Muscle of leg (tissue), 11 donors: ENCODE data around the gene IL16. TPM values are rescaled to one million over a fixed set of nuclear protein-coding genes. Genes with fewer than 3 reads are reported as not detected.
A peak's percentile ranks its signal among the peaks of the same experiment; 100 is the strongest.

Experiments
- DNase-seq: peaks from one replicate; pipeline ENCODE4 v3.0.0; 2013
- H3K27ac ChIP-seq: one replicate; pipeline ENCODE4 v1.5.1; 2013; ENCODE audit warnings: mild to moderate bottlenecking, low read length, control low read depth
- H3K27me3 ChIP-seq: one replicate; pipeline ENCODE4 v1.6.1; 2013; ENCODE audit warnings: low read length; ENCODE audit not compliant: control insufficient read depth, insufficient read depth
- H3K36me3 ChIP-seq: one replicate; pipeline ENCODE4 v1.6.1; 2013; ENCODE audit warnings: low read length; ENCODE audit not compliant: control insufficient read depth, insufficient read depth
- H3K4me1 ChIP-seq: one replicate; pipeline ENCODE4 v1.6.1; 2013; ENCODE audit warnings: low read length; ENCODE audit not compliant: control insufficient read depth, insufficient read depth
- H3K4me3 ChIP-seq: one replicate; pipeline ENCODE4 v1.5.1; 2013; ENCODE audit warnings: low read length, control low read depth
- H3K9me3 ChIP-seq: replicated peaks from 2 replicates; pipeline ENCODE4 v1.6.1; 2013; ENCODE audit warnings: low read depth, low read length; ENCODE audit not compliant: control insufficient read depth
- WGBS: methylation state at CpG from one replicate; pipeline ENCODE4 v1.1.5; 2013; ENCODE audit warnings: missing lambda C conversion rate; ENCODE audit not compliant: insufficient coverage; 5-methylcytosine and 5-hydroxymethylcytosine counted together
- polyA plus RNA-seq, 8 donors: library from polyadenylated mRNA; unstranded; fragments of 120-200 nt; gene quantifications; one replicate each; pipeline versions ENCODE4 v1.2.1 to v1.2.3, GENCODE V29; 2013; ENCODE audit warnings: inconsistent platforms in 1 of 8, low replicate concordance in 1 of 8; ENCODE audit not compliant: insufficient read length in 8 of 8, insufficient read depth in 1 of 8
- total RNA-seq: library from RNA; stranded (reverse); fragments of 120-200 nt; gene quantifications from one replicate; pipeline ENCODE4 v1.2.4, GENCODE V29; 2013

Gene IL16
- total and polyA plus RNA-seq, 9 donors: 3.9 to 8.9 (median 7.3) TPM

DNA sequence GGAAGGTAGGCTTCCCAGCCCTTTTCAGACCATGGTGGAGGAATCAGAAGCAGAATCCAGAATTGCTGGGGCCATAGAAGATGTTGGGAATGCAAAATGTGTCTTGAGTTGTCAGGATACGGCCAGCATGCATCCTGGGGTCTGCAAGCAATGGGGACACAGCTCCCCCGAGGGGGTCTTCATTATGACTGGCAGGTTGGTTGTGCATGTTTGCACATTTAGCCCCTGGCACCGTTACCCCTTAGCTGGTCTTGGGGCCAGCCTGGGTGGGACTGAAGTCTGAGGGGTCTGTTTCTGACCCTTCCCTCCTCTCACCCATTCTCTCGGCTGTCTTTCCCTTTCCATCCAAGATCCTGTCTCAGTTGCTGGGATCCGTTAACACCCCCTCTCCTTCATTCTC lies 76.5 kb downstream of the IL16 start:
- H3K27ac ChIP-seq: no peak overlapping the region
- 87% methylated on average over 3 of the region's 5 CpGs for WGBS
- no peaks in the 10 kb centered on the region for H3K27me3 ChIP-seq
- no peaks in the 10 kb centered on the region for H3K36me3 ChIP-seq
- peaks cover 10% of the 10 kb centered on the region for H3K9me3 ChIP-seq
- no peaks in the 10 kb centered on the region for H3K4me1 ChIP-seq
- no peak for DNase-seq
- no peak overlapping the region for H3K4me3 ChIP-seq

DNA sequence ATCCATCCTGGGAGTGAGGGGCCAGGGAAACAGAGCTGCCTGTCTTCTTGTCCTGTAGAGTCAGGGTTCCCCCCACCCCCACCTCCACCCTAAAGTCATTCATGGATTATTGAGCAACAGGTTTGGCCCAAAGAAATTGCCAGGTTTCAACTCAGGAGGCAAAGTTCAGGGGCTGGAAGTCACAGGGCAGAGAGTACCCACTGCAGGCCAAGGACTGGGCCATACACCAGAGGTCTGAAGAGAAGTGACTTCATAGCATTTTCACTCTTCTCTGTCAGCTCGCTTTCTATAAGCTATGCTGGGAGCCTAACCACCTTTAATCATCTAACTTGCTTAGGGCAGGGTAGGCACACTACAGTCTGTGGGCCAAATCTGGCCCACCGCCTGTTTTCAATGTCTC lies 77.2 kb downstream of the IL16 start:
- Histone ChIP-seq H3K27ac (no peak overlapping the region), H3K27me3 (no peaks in the 10 kb centered on the region), H3K4me1 (no peaks in the 10 kb centered on the region), H3K4me3 (no peak overlapping the region), H3K9me3 (peaks cover 10% of the 10 kb centered on the region), H3K36me3 (no peaks in the 10 kb centered on the region)
- DNase-seq: no peak
- 67% methylated on average over 1 of the region's 2 CpGs for WGBS

DNA sequence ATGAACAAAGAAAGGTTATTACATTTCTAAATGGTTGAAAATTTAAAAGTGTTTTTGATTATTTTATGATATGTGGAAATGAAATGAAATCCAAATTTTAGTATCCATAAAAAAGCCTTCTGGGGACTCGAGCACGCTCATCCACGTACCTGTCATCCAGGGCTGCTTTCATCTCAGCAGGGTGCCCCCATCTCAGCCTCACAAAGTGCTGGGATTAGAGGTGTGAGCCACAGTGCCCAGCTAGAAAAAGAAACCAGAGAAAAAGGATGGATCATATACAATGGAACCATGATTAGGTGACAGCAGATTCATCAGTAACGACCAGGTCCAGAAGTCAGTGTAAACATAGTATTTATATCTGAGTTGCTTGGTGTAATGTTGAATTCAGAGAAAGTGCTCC lies 77.6 kb downstream of the IL16 start:
- DNase-seq: no peak
- Histone ChIP-seq H3K9me3 (peaks cover 10% of the 10 kb centered on the region), H3K27me3 (no peaks in the 10 kb centered on the region), H3K36me3 (no peaks in the 10 kb centered on the region), H3K27ac (no peak overlapping the region), H3K4me3 (no peak overlapping the region), H3K4me1 (no peaks in the 10 kb centered on the region)
- 100% methylated on average over 2 of the region's 4 CpGs for WGBS

DNA sequence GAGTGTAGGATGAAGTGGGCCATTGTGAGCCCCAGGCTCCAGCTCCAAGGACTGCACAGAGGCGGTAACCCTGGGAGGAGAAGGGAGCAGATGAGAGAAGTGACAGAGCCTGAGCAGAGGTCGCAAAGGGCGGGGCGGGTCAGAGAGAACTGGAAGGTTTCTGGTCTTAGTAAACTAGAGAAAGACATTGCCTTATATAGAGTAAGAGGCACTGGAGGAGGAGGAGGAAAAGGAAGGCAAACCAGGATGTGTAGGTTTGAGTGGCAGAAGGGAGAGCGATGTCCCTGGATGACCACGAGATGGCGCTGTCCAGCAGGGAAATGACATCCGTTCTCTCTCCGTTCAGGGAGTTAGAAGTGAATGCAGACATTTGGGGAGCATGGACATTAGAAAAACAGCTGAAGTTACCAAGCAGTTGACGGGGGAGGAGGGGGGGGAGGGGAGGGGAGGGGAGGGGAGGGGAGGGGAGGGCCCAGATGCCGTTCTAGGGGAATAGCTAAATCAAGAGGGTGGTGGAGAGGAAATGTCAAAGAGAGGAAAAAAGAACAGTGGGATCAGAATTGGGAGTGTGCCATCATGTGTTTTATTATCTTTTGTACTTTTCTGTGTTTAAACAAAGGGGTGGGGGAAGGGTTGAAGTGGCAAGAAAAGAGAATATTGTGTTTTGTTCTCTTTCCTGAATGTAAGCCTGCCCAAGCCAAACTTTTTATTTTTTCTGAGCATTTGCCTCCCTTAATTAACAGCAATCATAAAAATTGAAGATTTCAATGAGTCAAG lies 78.4 kb downstream of the IL16 start:
- Histone ChIP-seq H3K9me3 (peaks cover 10% of the 10 kb centered on the region), H3K27me3 (no peaks in the 10 kb centered on the region), H3K36me3 (no peaks in the 10 kb centered on the region), H3K27ac (no peak overlapping the region), H3K4me3 (no peak overlapping the region), H3K4me1 (peaks cover 7% of the 10 kb centered on the region)
- DNase-seq: peak; percentile 92
- 18% methylated on average over 6 of the region's 11 CpGs for WGBS

DNA sequence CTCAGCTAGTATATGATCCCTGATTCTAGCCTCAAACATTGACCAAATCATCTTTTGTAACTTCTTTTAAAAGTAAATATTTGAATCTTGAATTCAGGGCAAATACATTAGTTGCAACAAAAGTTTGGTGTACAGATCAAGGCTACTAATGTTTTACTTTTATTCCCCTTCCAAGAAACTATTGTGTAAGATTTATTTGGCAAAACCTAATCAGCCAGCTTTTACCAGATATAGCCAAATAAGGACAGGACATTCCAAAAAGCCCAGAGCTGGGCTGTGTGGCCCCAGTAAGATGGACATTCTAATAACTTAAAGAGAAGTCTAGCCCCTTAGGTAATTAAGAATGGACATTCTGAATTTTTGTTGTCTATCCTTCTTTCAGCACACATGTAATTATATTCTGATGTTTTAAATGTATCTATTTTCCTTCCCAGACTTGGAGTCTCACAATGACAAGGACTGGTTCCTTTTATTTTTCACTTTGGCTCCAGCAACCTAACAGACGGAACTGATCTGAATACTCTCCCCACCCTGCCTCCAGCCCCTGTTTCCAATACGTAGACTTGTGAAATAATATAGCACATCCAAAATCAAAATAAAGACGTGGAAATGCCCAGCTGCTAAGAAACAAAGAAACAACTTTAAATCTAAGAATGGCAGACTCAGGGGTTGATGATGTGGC lies 79.2 kb downstream of the IL16 start:
- 50% methylated on average over 1 of the region's 3 CpGs for WGBS
- Histone ChIP-seq H3K27me3 (no peaks in the 10 kb centered on the region), H3K4me1 (peaks cover 9% of the 10 kb centered on the region), H3K36me3 (no peaks in the 10 kb centered on the region), H3K27ac (peak overlapping the region; percentile 64), H3K9me3 (peaks cover 10% of the 10 kb centered on the region), H3K4me3 (no peak overlapping the region)
- DNase-seq: peak; percentile 87

GRCh38 chr15:81276967-81277366 lies 80.3 kb downstream of the IL16 start:
- DNase-seq: no peak
- 100% methylated on average over 1 of the region's 2 CpGs for WGBS
- H3K27me3 ChIP-seq: no peaks in the 10 kb centered on the region

DNA sequence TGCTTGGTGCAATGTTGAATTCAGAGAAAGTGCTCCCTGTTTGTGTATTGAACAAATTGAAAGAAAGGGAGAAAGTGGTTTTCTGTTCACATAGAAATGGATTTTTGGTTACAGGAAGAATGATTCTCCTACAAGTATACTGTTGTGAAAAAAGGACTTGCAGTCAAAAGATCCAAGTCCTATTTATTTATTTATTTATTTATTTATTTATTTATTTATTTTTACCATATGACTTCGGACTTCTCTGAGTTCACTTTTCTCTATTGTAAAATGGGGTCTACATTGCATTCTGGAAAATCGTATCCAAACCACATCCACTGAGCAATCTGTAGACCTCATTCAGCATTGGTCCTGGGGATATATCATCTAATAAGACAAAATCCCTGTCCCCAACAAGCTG lies 81.2 kb downstream of the IL16 start:
- H3K36me3 ChIP-seq: no peaks in the 10 kb centered on the region
- no peak overlapping the region for H3K27ac ChIP-seq
- no peak overlapping the region for H3K4me3 ChIP-seq
- no peaks in the 10 kb centered on the region for H3K27me3 ChIP-seq
- H3K9me3 ChIP-seq: peaks cover 10% of the 10 kb centered on the region
- DNase-seq: no peak
- peaks cover 11% of the 10 kb centered on the region for H3K4me1 ChIP-seq
- WGBS: no CpG with 5 or more reads among the region's 2 CpGs

More at GRCh38 chr15:81276967-81277366, 80.3 kb downstream of the IL16 start:
- H3K4me1 ChIP-seq: peaks cover 11% of the 10 kb centered on the region
- peaks cover 10% of the 10 kb centered on the region for H3K9me3 ChIP-seq
- H3K4me3 ChIP-seq: no peak overlapping the region
- H3K36me3 ChIP-seq: no peaks in the 10 kb centered on the region
- no peak overlapping the region for H3K27ac ChIP-seq

- H3K4me3 ChIP-seq: no peak overlapping the region
- H3K4me1 ChIP-seq: peaks cover 11% of the 10 kb centered on the region
- H3K36me3 ChIP-seq: no peaks in the 10 kb centered on the region
- H3K27me3 ChIP-seq: no peaks in the 10 kb centered on the region
- DNase-seq: no peak
- H3K27ac ChIP-seq: no peak overlapping the region
- peaks cover 10% of the 10 kb centered on the region for H3K9me3 ChIP-seq
- WGBS: 94% methylated on average over 3 of the region's 6 CpGs
Measured at GRCh38 chr15:81278306-81279029, 81.8 kb downstream of the IL16 start.

- Histone ChIP-seq H3K4me1 (peaks cover 13% of the 10 kb centered on the region), H3K27me3 (no peaks in the 10 kb centered on the region), H3K36me3 (no peaks in the 10 kb centered on the region), H3K27ac (no peak overlapping the region), H3K9me3 (peaks cover 10% of the 10 kb centered on the region), H3K4me3 (no peak overlapping the region)
- 83% methylated on average over 5 of the region's 12 CpGs for WGBS
- no peak for DNase-seq
Measured at GRCh38 chr15:81279621-81280485, 83.2 kb downstream of the IL16 start.
